ENCODE results near the gene OGFOD3.

DNA sequence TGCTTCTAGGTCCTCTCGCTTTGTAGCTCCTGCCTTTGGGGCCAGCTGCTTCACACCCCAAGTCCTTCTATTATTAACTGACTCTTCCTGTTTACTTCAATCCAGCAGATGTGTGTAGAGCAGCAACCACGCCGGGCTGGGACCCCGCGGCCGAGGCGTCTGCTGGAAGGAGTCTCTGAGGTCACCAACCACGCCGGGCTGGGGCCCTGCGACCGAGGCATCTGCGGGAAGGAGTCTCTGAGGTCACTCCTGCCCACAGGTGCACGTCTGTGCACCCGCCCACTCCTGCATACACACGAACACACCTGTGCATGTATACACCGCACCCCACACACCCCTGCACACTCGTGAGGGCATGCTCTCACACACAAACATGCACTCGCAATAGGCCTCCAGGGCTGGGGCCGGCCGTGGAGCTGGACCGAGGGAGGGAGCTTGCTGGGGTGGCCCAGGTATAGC is 67.1 kb downstream of the OGFOD3 start:
- TF ChIP-seq, protein P1, sequence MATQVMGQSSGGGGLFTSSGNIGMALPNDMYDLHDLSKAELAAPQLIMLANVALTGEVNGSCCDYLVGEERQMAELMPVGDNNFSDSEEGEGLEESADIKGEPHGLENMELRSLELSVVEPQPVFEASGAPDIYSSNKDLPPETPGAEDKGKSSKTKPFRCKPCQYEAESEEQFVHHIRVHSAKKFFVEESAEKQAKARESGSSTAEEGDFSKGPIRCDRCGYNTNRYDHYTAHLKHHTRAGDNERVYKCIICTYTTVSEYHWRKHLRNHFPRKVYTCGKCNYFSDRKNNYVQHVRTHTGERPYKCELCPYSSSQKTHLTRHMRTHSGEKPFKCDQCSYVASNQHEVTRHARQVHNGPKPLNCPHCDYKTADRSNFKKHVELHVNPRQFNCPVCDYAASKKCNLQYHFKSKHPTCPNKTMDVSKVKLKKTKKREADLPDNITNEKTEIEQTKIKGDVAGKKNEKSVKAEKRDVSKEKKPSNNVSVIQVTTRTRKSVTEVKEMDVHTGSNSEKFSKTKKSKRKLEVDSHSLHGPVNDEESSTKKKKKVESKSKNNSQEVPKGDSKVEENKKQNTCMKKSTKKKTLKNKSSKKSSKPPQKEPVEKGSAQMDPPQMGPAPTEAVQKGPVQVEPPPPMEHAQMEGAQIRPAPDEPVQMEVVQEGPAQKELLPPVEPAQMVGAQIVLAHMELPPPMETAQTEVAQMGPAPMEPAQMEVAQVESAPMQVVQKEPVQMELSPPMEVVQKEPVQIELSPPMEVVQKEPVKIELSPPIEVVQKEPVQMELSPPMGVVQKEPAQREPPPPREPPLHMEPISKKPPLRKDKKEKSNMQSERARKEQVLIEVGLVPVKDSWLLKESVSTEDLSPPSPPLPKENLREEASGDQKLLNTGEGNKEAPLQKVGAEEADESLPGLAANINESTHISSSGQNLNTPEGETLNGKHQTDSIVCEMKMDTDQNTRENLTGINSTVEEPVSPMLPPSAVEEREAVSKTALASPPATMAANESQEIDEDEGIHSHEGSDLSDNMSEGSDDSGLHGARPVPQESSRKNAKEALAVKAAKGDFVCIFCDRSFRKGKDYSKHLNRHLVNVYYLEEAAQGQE (IDR thresholded peaks at IDR 0.05; ENCODE audit: low read depth): no peak
- TF ChIP-seq ZBTB7A (IDR thresholded peaks at IDR 0.05; ENCODE audit: low read depth) (no peak), EP300 (IDR thresholded peaks at IDR 0.05; ENCODE audit: borderline replicate concordance) (no peak), TAF1 (IDR thresholded peaks at IDR 0.05; ENCODE audit: low read depth) (no peak), YY1 (IDR thresholded peaks at IDR 0.05; ENCODE audit: low read depth) (no peak), CREB1 (IDR thresholded peaks at IDR 0.05; ENCODE audit: low read depth) (no peak)

All from Ishikawa (cell line).